Liver (tissue), 3 donors: ENCODE results near the gene LHX3.

ENCODE experiments used
- CTCF ChIP-seq: fragments of 150-350 bp; IDR thresholded peaks from 2 replicates; pipeline ENCODE4 v1.5.1; 2017; ENCODE audit warnings: improper control_type of control experiment, low read depth, low read length; ENCODE audit not compliant: missing input control
- EGR1 ChIP-seq, 2 donors: IDR thresholded peaks; 2 replicates each; pipeline ENCODE4 v1.6.1; 2016 to 2018; ENCODE audit warnings: antibody characterized with exemption in 2 of 2, low read depth in 2 of 2
- HNF4A ChIP-seq, 2 donors: conservative IDR thresholded peaks; 2 replicates each; pipeline ENCODE4 v1.6.1; 2016; ENCODE audit warnings: antibody characterized with exemption in 2 of 2, mild to moderate bottlenecking in 2 of 2
- JUND ChIP-seq, 2 donors: IDR thresholded peaks; 2 replicates each; pipeline ENCODE4 v1.6.1; 2016; ENCODE audit warnings: antibody characterized with exemption in 2 of 2
- MAX ChIP-seq: IDR thresholded peaks from 2 replicates; pipeline ENCODE4 v1.6.1; 2016; ENCODE audit warnings: antibody characterized with exemption
- NR2F2 ChIP-seq: IDR thresholded peaks from 2 replicates; pipeline ENCODE4 v1.6.1; 2016; ENCODE audit warnings: antibody characterized with exemption
- RAD21 ChIP-seq, 2 donors: IDR thresholded peaks; 2 replicates each; pipeline ENCODE4 v1.6.1; 2016; ENCODE audit warnings: antibody characterized with exemption in 2 of 2, mild to moderate bottlenecking in 2 of 2
- REST ChIP-seq: IDR thresholded peaks from 2 replicates; pipeline ENCODE4 v1.6.1; 2016; ENCODE audit warnings: antibody characterized with exemption, mild to moderate bottlenecking
- SP1 ChIP-seq: IDR thresholded peaks from 2 replicates; pipeline ENCODE4 v1.6.1; 2018; ENCODE audit warnings: antibody characterized with exemption, mild to moderate bottlenecking
- ZBTB33 ChIP-seq: IDR thresholded peaks from 2 replicates; pipeline ENCODE4 v1.6.1; 2016; ENCODE audit warnings: antibody characterized with exemption
- donor health status: healthy.
- donor health status: healthy.

GRCh38 chr9:136239983-136240330 lies 35.0 kb upstream of the LHX3 start:
- no peak for TF ChIP-seq CTCF
- no peak for TF ChIP-seq MAX
- no peak for TF ChIP-seq SP1
- no peak for TF ChIP-seq REST
- TF ChIP-seq RAD21 (IDR thresholded peaks at IDR 0.05) = no peak
- no peak for TF ChIP-seq ZBTB33
- no peak for TF ChIP-seq NR2F2
- TF ChIP-seq EGR1 (IDR thresholded peaks at IDR 0.05; ENCODE audit: low read depth in 2 of 2) = no peak
- TF ChIP-seq HNF4A (conservative IDR thresholded peaks at IDR 0.05) = no peak
- TF ChIP-seq JUND (IDR thresholded peaks at IDR 0.05) = no peak
